GM23338 (cell line): Measurements from ENCODE around the gene ZBTB18. TPM values are rescaled to one million over a fixed set of nuclear protein-coding genes. Genes with fewer than 3 reads are reported as not detected.
A peak's percentile ranks its signal among the peaks of the same experiment; 100 is the strongest.

Experiments
- ATAC-seq: fragments of 200-7000 bp; cut with Tn5 transposase; 3 replicates; pipeline ENCODE4 v1.9.1; 2020
- DNase-seq: peaks from one replicate; pipeline ENCODE4 v3.0.0-alpha.2; 2015; ENCODE audit warnings: low spot score
- H2AFZ ChIP-seq: fragments of 200-600 bp; sonication (generic); 2 replicates; pipeline ENCODE4 v1.8.0; 2016; ENCODE audit warnings: antibody characterized with exemption, mild to moderate bottlenecking, moderate library complexity
- H3F3A ChIP-seq: fragments of 200-600 bp; sonication (generic); replicated peaks from 2 replicates; pipeline ENCODE4 v1.8.0; 2017; ENCODE audit warnings: antibody characterized with exemption, mixed run types, low read depth
- H3K27ac ChIP-seq: fragments of 200-600 bp; sonication (generic); 2 replicates; pipeline ENCODE4 v1.6.1; 2016; ENCODE audit warnings: low read depth
- H3K27me3 ChIP-seq: fragments of 200-600 bp; sonication (generic); 2 replicates; pipeline ENCODE4 v1.8.0; 2016; ENCODE audit warnings: mild to moderate bottlenecking, mixed run types, moderate library complexity; ENCODE audit not compliant: insufficient read depth
- H3K36me3 ChIP-seq: fragments of 200-600 bp; sonication (generic); 2 replicates; pipeline ENCODE4 v1.8.0; 2016; ENCODE audit warnings: mild to moderate bottlenecking; ENCODE audit not compliant: insufficient read depth
- H3K4me1 ChIP-seq: fragments of 200-600 bp; sonication (generic); 2 replicates; pipeline ENCODE4 v1.8.0; 2016; ENCODE audit warnings: mild to moderate bottlenecking, moderate library complexity; ENCODE audit not compliant: insufficient read depth
- H3K4me2 ChIP-seq: fragments of 200-600 bp; sonication (generic); 2 replicates; pipeline ENCODE4 v1.7.1; 2017; ENCODE audit warnings: mixed run types
- H3K4me3 ChIP-seq: fragments of 200-600 bp; sonication (generic); 2 replicates; pipeline ENCODE4 v1.6.1; 2016; ENCODE audit warnings: mixed run types
- H3K79me2 ChIP-seq: fragments of 200-600 bp; sonication (generic); replicated peaks from 2 replicates; pipeline ENCODE4 v1.8.0; 2017; ENCODE audit warnings: mild to moderate bottlenecking; ENCODE audit not compliant: insufficient read depth
- H3K9me2 ChIP-seq: fragments of 200-600 bp; sonication (generic); 2 replicates; pipeline ENCODE4 v1.8.0; 2017; ENCODE audit not compliant: insufficient read depth
- H4K20me1 ChIP-seq: fragments of 200-600 bp; sonication (generic); replicated peaks from 2 replicates; pipeline ENCODE4 v1.8.0; 2017; ENCODE audit warnings: mild to moderate bottlenecking; ENCODE audit not compliant: insufficient read depth
- H3K27ac Mint-ChIP-seq: 2 replicates; pipeline ENCODE4 v1.8.0; 2020; ENCODE audit warnings: inconsistent platforms, mild to moderate bottlenecking, moderate library complexity, mixed read lengths
- H3K27me3 Mint-ChIP-seq: 3 replicates; pipeline ENCODE4 v1.8.0; 2022; ENCODE audit warnings: low read depth, mild to moderate bottlenecking, moderate library complexity, mixed read lengths, inconsistent platforms; ENCODE audit not compliant: insufficient read depth, poor library complexity
- H3K36me3 Mint-ChIP-seq: 3 replicates; pipeline ENCODE4 v1.8.0; 2021; ENCODE audit warnings: low read depth, mild to moderate bottlenecking, inconsistent platforms, moderate library complexity, mixed read lengths
- H3K4me1 Mint-ChIP-seq: 3 replicates; pipeline ENCODE4 v1.8.0; 2020; ENCODE audit warnings: mild to moderate bottlenecking, inconsistent platforms, mixed read lengths
- H3K4me3 Mint-ChIP-seq: 3 replicates; pipeline ENCODE4 v1.8.0; 2021; ENCODE audit warnings: moderate library complexity, mild to moderate bottlenecking, inconsistent platforms, mixed read lengths
- H3K9me3 Mint-ChIP-seq: 3 replicates; pipeline ENCODE4 v1.8.0; 2020; ENCODE audit warnings: moderate library complexity, mild to moderate bottlenecking, inconsistent platforms, mixed read lengths
- CREB1 ChIP-seq: fragments of 250-450 bp; sonication (Bioruptor Pico); IDR thresholded peaks from 2 replicates; pipeline ENCODE4 v1.5.0; 2020; ENCODE audit warnings: low read depth, mild to moderate bottlenecking, moderate library complexity
- EZH2 ChIP-seq: fragments of 200-600 bp; sonication (generic); IDR thresholded peaks from one replicate; pipeline ENCODE4 v1.8.0; 2017; ENCODE audit warnings: antibody characterized with exemption, mild to moderate bottlenecking, low read depth; ENCODE audit not compliant: unreplicated experiment
- EZH2phosphoT487 ChIP-seq: fragments of 200-600 bp; sonication (generic); IDR thresholded peaks from one replicate; pipeline ENCODE4 v1.8.1; 2018; ENCODE audit warnings: antibody characterized with exemption; ENCODE audit not compliant: unreplicated experiment
- NANOG ChIP-seq: IDR thresholded peaks from 2 replicates; pipeline ENCODE4 v1.6.1; 2016; ENCODE audit warnings: antibody characterized with exemption, borderline replicate concordance
- POLR2AphosphoS5 ChIP-seq: IDR thresholded peaks from 2 replicates; pipeline ENCODE4 v1.6.1; 2016; ENCODE audit warnings: antibody characterized with exemption, low read depth
- STAT1 ChIP-seq: IDR thresholded peaks from one replicate; pipeline ENCODE4 v1.6.1; 2016; ENCODE audit warnings: antibody characterized with exemption; ENCODE audit not compliant: unreplicated experiment
- ZNF114 ChIP-seq: fragments of 250-450 bp; sonication (Bioruptor Pico); IDR thresholded peaks from 2 replicates; pipeline ENCODE4 v1.5.0; 2020; ENCODE audit warnings: mild to moderate bottlenecking, moderate library complexity
- polyA plus RNA-seq: library from polyadenylated mRNA; unstranded; fragments of >200 nt; fragmentation: Nextera tagmentation; extraction: Ambion mirVana; gene quantifications from 2 replicates; pipeline ENCODE4 v1.2.1, GENCODE V29; 2016
- total RNA-seq: library from RNA; depleted of rRNA; stranded (reverse); fragments of >200 nt; shearing (Covaris generic); gene quantifications from 2 replicates; pipeline ENCODE4 v1.2.3, GENCODE V29; 2014
- TF ChIP-seq, protein P1 (sequence below): fragments of 250-450 bp; sonication (Bioruptor Pico); IDR thresholded peaks from 2 replicates; pipeline ENCODE4 v1.5.0; 2020; ENCODE audit warnings: mild to moderate bottlenecking, moderate library complexity
- TF ChIP-seq, protein P2 (sequence below): IDR thresholded peaks from 2 replicates; pipeline ENCODE4 v1.6.1; 2016; ENCODE audit warnings: antibody characterized with exemption
- TF ChIP-seq, protein P3 (sequence below), 2 experiments: fragments of 200-600 bp in 1 of 2; sonication (generic) in 1 of 2; conservative IDR thresholded peaks; 2 replicates each; pipeline versions ENCODE4 v1.5.1 to v1.6.1; 2016 to 2017; ENCODE audit warnings: antibody characterized with exemption in 2 of 2, low read depth in 2 of 2, mild to moderate bottlenecking in 2 of 2, moderate library complexity in 1 of 2

Gene ZBTB18
- total and polyA plus RNA-seq, 2 experiments from 2014 or later = 5.5 to 12.2 TPM

DNA sequence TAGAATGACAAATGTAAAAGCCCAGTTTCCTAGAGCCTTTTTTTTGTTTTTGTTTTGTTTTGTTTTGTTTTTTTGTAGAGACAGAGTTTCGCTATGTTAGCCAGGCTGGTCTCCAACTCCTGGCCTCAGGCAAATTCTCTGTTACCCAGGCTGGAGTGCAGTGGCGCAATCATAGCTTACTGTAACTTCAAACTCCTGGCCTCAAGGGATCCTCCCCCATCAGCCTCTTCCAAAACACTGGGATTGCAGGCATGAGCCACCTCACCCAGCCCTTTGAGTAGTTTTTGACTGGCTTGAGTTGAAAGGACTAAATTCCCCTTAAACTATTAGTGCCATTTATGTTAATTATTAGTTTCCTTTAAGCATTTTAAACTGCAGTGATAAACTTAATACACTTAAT is 28.8 kb upstream of the ZBTB18 start (continued):
- TF ChIP-seq, protein P1, sequence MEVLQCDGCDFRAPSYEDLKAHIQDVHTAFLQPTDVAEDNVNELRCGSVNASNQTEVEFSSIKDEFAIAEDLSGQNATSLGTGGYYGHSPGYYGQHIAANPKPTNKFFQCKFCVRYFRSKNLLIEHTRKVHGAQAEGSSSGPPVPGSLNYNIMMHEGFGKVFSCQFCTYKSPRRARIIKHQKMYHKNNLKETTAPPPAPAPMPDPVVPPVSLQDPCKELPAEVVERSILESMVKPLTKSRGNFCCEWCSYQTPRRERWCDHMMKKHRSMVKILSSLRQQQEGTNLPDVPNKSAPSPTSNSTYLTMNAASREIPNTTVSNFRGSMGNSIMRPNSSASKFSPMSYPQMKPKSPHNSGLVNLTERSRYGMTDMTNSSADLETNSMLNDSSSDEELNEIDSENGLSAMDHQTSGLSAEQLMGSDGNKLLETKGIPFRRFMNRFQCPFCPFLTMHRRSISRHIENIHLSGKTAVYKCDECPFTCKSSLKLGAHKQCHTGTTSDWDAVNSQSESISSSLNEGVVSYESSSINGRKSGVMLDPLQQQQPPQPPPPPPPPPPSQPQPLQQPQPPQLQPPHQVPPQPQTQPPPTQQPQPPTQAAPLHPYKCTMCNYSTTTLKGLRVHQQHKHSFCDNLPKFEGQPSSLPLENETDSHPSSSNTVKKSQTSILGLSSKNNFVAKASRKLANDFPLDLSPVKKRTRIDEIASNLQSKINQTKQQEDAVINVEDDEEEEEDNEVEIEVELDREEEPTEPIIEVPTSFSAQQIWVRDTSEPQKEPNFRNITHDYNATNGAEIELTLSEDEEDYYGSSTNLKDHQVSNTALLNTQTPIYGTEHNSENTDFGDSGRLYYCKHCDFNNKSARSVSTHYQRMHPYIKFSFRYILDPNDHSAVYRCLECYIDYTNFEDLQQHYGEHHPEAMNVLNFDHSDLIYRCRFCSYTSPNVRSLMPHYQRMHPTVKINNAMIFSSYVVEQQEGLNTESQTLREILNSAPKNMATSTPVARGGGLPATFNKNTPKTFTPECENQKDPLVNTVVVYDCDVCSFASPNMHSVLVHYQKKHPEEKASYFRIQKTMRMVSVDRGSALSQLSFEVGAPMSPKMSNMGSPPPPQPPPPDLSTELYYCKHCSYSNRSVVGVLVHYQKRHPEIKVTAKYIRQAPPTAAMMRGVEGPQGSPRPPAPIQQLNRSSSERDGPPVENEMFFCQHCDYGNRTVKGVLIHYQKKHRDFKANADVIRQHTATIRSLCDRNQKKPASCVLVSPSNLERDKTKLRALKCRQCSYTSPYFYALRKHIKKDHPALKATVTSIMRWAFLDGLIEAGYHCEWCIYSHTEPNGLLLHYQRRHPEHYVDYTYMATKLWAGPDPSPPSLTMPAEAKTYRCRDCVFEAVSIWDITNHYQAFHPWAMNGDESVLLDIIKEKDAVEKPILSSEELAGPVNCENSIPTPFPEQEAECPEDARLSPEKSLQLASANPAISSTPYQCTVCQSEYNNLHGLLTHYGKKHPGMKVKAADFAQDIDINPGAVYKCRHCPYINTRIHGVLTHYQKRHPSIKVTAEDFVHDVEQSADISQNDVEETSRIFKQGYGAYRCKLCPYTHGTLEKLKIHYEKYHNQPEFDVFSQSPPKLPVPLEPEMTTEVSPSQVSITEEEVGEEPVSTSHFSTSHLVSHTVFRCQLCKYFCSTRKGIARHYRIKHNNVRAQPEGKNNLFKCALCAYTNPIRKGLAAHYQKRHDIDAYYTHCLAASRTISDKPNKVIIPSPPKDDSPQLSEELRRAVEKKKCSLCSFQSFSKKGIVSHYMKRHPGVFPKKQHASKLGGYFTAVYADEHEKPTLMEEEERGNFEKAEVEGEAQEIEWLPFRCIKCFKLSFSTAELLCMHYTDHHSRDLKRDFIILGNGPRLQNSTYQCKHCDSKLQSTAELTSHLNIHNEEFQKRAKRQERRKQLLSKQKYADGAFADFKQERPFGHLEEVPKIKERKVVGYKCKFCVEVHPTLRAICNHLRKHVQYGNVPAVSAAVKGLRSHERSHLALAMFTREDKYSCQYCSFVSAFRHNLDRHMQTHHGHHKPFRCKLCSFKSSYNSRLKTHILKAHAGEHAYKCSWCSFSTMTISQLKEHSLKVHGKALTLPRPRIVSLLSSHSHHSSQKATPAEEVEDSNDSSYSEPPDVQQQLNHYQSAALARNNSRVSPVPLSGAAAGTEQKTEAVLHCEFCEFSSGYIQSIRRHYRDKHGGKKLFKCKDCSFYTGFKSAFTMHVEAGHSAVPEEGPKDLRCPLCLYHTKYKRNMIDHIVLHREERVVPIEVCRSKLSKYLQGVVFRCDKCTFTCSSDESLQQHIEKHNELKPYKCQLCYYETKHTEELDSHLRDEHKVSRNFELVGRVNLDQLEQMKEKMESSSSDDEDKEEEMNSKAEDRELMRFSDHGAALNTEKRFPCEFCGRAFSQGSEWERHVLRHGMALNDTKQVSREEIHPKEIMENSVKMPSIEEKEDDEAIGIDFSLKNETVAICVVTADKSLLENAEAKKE (CRISPR knock-in tag) = no peak
- TF ChIP-seq STAT1 = no peak
- no peak for TF ChIP-seq CREB1 (CRISPR knock-in tag)
- TF ChIP-seq NANOG = no peak
- no peak for TF ChIP-seq ZNF114 (CRISPR knock-in tag)
- TF ChIP-seq EZH2phosphoT487 = no peak
- no peak for TF ChIP-seq EZH2
- TF ChIP-seq POLR2AphosphoS5 = no peak

DNA sequence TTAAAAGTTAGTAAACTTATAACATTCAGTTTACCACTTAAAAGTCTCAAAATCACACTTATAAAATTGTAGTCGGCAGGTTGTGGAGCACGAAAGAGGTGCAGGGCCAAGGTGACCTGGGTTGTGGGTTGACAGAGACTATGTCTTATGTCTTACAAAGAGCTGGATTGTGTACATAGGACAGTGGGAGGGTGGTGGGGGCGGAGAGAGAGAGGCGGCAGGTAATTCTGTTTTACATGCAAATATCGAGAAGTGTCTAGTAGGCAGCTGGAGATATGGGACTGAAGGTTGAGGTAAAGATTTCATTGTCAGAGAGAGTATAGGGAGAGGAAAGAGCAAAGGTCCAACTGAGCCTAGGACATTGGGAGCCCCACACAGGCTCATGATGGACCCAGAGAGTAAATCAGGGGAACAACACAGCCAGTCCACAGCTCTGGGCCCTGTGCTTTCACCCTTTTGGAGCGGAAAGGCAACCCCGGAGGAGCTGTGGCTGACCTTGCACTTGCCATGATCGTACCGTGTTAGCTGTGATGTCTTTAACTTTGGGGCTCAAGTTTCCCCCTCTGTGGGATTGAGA is 28.1 kb upstream of the ZBTB18 start:
- no peak overlapping the region for H3K27ac Mint-ChIP-seq
- DNase-seq = no peak
- H3K36me3 Mint-ChIP-seq = 0 out of 3 replicates have a peak, but pooled peaks cover 2% of the 10 kb centered on the region
- Histone ChIP-seq H3K4me3 (no peak overlapping the region), H3K27ac (no peak overlapping the region), H3K79me2 (no peaks in the 10 kb centered on the region), H3K27me3 (no peaks in the 10 kb centered on the region), H3K4me2 (no peak overlapping the region), H3K36me3 (no peaks in the 10 kb centered on the region), H3K4me1 (peaks cover 14% of the 10 kb centered on the region), H2AFZ (peak overlapping the region; percentile 72), H3K9me2 (peaks cover 10% of the 10 kb centered on the region; the same call in 1 of the 2 replicates), H3F3A (no peaks in the 10 kb centered on the region), H4K20me1 (no peaks in the 10 kb centered on the region)
- H3K9me3 Mint-ChIP-seq = 0 out of 3 replicates have a peak, but pooled peaks cover 3% of the 10 kb centered on the region
- TF ChIP-seq ZNF114 (CRISPR knock-in tag) (no peak), CREB1 (CRISPR knock-in tag) (no peak), EZH2phosphoT487 (no peak), POLR2AphosphoS5 (no peak)
- TF ChIP-seq, protein P2, sequence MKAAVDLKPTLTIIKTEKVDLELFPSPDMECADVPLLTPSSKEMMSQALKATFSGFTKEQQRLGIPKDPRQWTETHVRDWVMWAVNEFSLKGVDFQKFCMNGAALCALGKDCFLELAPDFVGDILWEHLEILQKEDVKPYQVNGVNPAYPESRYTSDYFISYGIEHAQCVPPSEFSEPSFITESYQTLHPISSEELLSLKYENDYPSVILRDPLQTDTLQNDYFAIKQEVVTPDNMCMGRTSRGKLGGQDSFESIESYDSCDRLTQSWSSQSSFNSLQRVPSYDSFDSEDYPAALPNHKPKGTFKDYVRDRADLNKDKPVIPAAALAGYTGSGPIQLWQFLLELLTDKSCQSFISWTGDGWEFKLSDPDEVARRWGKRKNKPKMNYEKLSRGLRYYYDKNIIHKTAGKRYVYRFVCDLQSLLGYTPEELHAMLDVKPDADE = no peak
- TF ChIP-seq, protein P3, sequence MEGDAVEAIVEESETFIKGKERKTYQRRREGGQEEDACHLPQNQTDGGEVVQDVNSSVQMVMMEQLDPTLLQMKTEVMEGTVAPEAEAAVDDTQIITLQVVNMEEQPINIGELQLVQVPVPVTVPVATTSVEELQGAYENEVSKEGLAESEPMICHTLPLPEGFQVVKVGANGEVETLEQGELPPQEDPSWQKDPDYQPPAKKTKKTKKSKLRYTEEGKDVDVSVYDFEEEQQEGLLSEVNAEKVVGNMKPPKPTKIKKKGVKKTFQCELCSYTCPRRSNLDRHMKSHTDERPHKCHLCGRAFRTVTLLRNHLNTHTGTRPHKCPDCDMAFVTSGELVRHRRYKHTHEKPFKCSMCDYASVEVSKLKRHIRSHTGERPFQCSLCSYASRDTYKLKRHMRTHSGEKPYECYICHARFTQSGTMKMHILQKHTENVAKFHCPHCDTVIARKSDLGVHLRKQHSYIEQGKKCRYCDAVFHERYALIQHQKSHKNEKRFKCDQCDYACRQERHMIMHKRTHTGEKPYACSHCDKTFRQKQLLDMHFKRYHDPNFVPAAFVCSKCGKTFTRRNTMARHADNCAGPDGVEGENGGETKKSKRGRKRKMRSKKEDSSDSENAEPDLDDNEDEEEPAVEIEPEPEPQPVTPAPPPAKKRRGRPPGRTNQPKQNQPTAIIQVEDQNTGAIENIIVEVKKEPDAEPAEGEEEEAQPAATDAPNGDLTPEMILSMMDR (conservative IDR thresholded peaks at IDR 0.05; ENCODE audit: low read depth in 2 of 2) = no peak
- H3K4me3 Mint-ChIP-seq = no peak overlapping the region
- no peak for ATAC-seq
- H3K4me1 Mint-ChIP-seq = peaks cover 21% of the 10 kb centered on the region
- no peaks in the 10 kb centered on the region for H3K27me3 Mint-ChIP-seq
